K562 (cell line): ENCODE data around the gene SCAMP3. TPM values are rescaled to one million over a fixed set of nuclear protein-coding genes. Genes with fewer than 3 reads are reported as not detected.

Experiments used
- CREB1 ChIP-seq, 2 experiments: sonication (generic) in 1 of 2; formaldehyde crosslinking in 1 of 2; IDR thresholded peaks; 2 replicates each; pipeline versions ENCODE4 v1.6.1 to v1.8.0; 2012 to 2022; ENCODE audit warnings: inconsistent platforms in 1 of 2, mild to moderate bottlenecking in 1 of 2, missing genetic modification reagents in 1 of 2, moderate library complexity in 1 of 2
- CSDE1 ChIP-seq, 2 experiments: fragments of 450-650 bp; IDR thresholded peaks; 2 replicates each; pipeline ENCODE4 v1.6.1; 2016; ENCODE audit warnings: mild to moderate bottlenecking in 1 of 2
- E2F5 ChIP-seq: sonication (generic); formaldehyde crosslinking; IDR thresholded peaks from 2 replicates; pipeline ENCODE4 v1.8.0; 2022; ENCODE audit warnings: mild to moderate bottlenecking, missing genetic modification reagents
- EWSR1 ChIP-seq: fragments of 450-650 bp; IDR thresholded peaks from 2 replicates; pipeline ENCODE4 v1.6.1; 2018; ENCODE audit warnings: borderline replicate concordance, mild to moderate bottlenecking, low read depth, moderate library complexity; ENCODE audit not compliant: partially characterized antibody
- NCOA1 ChIP-seq: fragments of 450-650 bp; IDR thresholded peaks from 2 replicates; pipeline ENCODE4 v1.6.1; 2016; ENCODE audit warnings: low read depth
- PPARD ChIP-seq: fragments of 250-450 bp; sonication (Bioruptor Pico); IDR thresholded peaks from 2 replicates; pipeline ENCODE4 v1.8.0; 2022; ENCODE audit warnings: inconsistent platforms, mild to moderate bottlenecking, moderate library complexity
- RBFOX2 ChIP-seq: fragments of 200-400 bp; formaldehyde crosslinking; IDR thresholded peaks from 2 replicates; pipeline ENCODE4 v1.6.1; 2017; ENCODE audit warnings: low read depth, mild to moderate bottlenecking, low read length, moderate library complexity
- RERE ChIP-seq: sonication (generic); formaldehyde crosslinking; IDR thresholded peaks from 2 replicates; pipeline ENCODE4 v1.8.0; 2023; ENCODE audit warnings: missing genetic modification reagents, mild to moderate bottlenecking, borderline replicate concordance
- SIN3A ChIP-seq, 2 experiments: fragments of 150-350 bp in 1 of 2; IDR thresholded peaks; 2 replicates each; pipeline ENCODE4 v1.6.1; 2011 to 2016; ENCODE audit warnings: borderline replicate concordance in 2 of 2, low read depth in 2 of 2, low read length in 2 of 2, mild to moderate bottlenecking in 2 of 2, moderate library complexity in 2 of 2; ENCODE audit not compliant: control insufficient read depth in 1 of 2
- SMAD4 ChIP-seq: fragments of 250-450 bp; sonication (Bioruptor Pico); conservative IDR thresholded peaks from 2 replicates; pipeline ENCODE4 v1.8.0; 2021; ENCODE audit warnings: inconsistent platforms, mild to moderate bottlenecking, moderate library complexity
- TAF9B ChIP-seq: fragments of 450-650 bp; IDR thresholded peaks from 2 replicates; pipeline ENCODE4 v1.6.1; 2018; ENCODE audit warnings: mild to moderate bottlenecking; ENCODE audit not compliant: partially characterized antibody
- TOE1 ChIP-seq, 2 experiments: fragments of 450-650 bp in 1 of 2; sonication (generic) in 1 of 2; formaldehyde crosslinking in 1 of 2; IDR thresholded peaks; 2 replicates each; pipeline versions ENCODE4 v1.7.1 to v1.8.0; 2016 to 2022; ENCODE audit warnings: borderline replicate concordance in 2 of 2, mild to moderate bottlenecking in 2 of 2, antibody characterized with exemption in 1 of 2, inconsistent platforms in 1 of 2, low read depth in 1 of 2, missing genetic modification reagents in 1 of 2, moderate library complexity in 1 of 2
- ZNF12 ChIP-seq: sonication (generic); formaldehyde crosslinking; IDR thresholded peaks from 2 replicates; pipeline ENCODE4 v1.4.0; 2020; ENCODE audit warnings: mild to moderate bottlenecking, missing genetic modification reagents
- ZNF764 ChIP-seq: fragments of 250-450 bp; sonication (Bioruptor Pico); IDR thresholded peaks from 2 replicates; pipeline ENCODE4 v1.4.0; 2020; ENCODE audit warnings: low read depth, mild to moderate bottlenecking, moderate library complexity
- polyA plus RNA-seq, 8 experiments: library from polyadenylated mRNA; depleted of rRNA in 4 of 8; stranded (reverse) in 5 of 8; unstranded in 3 of 8; fragments of >200 nt; fragmentation: Nextera tagmentation in 2 of 8; fragmentation: Illumina TruSeq in 1 of 8; extraction: Ambion mirVana in 2 of 8; extraction: Trizol in 1 of 8; gene quantifications; 2 replicates each; pipeline versions ENCODE4 v1.2.1 to v1.2.3, GENCODE V29; 2011 to 2014; ENCODE audit warnings: inconsistent platforms in 1 of 8, missing spikeins in 1 of 8
- total RNA-seq, 7 experiments: library from RNA; depleted of rRNA in 6 of 7; stranded (reverse); fragments of >200 nt in 6 of 7; fragmentation: Illumina TruSeq in 2 of 7; extraction: Trizol in 2 of 7; gene quantifications; 2 replicates each; pipeline versions ENCODE4 v1.2.1 to v1.2.3, GENCODE V29; 2011 to 2021; ENCODE audit warnings: low replicate concordance in 1 of 7
- TF ChIP-seq, protein P1 (sequence below): sonication (generic); formaldehyde crosslinking; IDR thresholded peaks from 2 replicates; pipeline ENCODE4 v1.8.0; 2022; ENCODE audit warnings: missing genetic modification reagents, mild to moderate bottlenecking, moderate library complexity, borderline replicate concordance
- TF ChIP-seq, protein P2 (sequence below), 2 experiments: fragments of 450-650 bp; conservative IDR thresholded peaks; 2 replicates each; pipeline ENCODE4 v1.6.1; 2017; ENCODE audit warnings: mild to moderate bottlenecking in 2 of 2, moderate library complexity in 2 of 2

The SCAMP3 gene
- total and polyA plus RNA-seq, 9 of the 15 experiments (the other 6 are each of a cell fraction or from before 2014, with no cell fraction given): 14.2 to 131 (median 86.1) TPM

DNA sequence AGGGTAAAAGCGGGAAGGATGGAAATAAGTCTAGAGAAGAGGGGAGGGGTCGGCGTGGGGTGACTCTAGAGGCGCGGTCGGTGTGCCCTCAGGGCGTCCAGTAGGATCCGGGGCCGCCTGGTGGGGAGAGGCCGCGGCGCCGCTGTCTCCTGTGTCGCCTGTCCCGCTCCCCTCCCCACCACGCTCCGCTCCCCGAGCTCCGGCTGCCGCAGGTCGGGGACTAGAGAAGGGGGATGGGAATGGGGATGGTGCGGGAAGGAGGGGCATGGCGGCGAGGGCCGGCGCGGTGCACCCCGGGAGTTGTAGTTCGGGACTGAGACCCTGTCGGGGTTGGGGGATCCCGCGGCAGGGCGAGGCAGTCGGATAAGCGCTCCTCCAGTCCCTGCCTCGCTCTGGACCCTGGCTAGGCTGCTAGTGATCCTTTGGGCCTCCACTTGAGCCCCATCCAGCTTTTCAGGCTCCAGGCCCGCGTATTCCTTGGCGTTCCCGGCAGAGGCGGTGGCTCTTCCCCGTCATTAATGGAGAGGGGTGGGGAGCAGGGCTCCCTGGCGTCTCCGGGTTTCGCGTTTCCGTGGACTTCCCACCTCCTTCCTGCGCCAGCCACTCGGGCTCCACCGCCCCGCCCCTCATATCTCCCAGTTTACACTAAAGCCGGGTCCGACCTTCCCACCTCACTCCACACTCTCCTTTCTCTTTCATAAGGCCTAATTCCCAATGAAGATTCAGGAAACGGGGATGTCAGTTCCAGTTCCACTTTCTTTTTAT is 6.7 kb downstream of the SCAMP3 start, which contains the start of gene ENTREP3 (continued):
- TF ChIP-seq RBFOX2 (peak; percentile 85), EWSR1 (no peak), E2F5 (no peak), TOE1 (IDR thresholded peaks at IDR 0.05; ENCODE audit: borderline replicate concordance) (peak; percentile 55; the same call in 1 of the 2 replicates), TOE1 (CRISPR knock-in tag; IDR thresholded peaks at IDR 0.05; ENCODE audit: borderline replicate concordance, low read depth) (no peak), NCOA1 (no peak), CSDE1 (IDR thresholded peaks at IDR 0.05) (no peak), ZNF764 (CRISPR knock-in tag) (no peak), ZNF12 (no peak), CREB1 (IDR thresholded peaks at IDR 0.05) (no peak), CREB1 (CRISPR knock-in tag; IDR thresholded peaks at IDR 0.05) (peak; percentile 63; the same call in 1 of the 2 replicates), SIN3A (IDR thresholded peaks at IDR 0.05; ENCODE audit: borderline replicate concordance in 2 of 2, control insufficient read depth in 1 of 2, low read depth in 2 of 2, low read length in 2 of 2) (peak in 1 of 2 experiments; percentile 59; a peak in 1 of 4 replicates), SMAD4 (CRISPR knock-in tag) (peak; percentile 47; the same call in 1 of the 2 replicates), RERE (no peak), PPARD (no peak), TAF9B (no peak)
- TF ChIP-seq, protein P1, sequence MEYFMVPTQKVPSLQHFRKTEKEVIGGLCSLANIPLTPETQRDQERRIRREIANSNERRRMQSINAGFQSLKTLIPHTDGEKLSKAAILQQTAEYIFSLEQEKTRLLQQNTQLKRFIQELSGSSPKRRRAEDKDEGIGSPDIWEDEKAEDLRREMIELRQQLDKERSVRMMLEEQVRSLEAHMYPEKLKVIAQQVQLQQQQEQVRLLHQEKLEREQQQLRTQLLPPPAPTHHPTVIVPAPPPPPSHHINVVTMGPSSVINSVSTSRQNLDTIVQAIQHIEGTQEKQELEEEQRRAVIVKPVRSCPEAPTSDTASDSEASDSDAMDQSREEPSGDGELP (CRISPR knock-in tag): peak; percentile 78
- TF ChIP-seq, protein P2, sequence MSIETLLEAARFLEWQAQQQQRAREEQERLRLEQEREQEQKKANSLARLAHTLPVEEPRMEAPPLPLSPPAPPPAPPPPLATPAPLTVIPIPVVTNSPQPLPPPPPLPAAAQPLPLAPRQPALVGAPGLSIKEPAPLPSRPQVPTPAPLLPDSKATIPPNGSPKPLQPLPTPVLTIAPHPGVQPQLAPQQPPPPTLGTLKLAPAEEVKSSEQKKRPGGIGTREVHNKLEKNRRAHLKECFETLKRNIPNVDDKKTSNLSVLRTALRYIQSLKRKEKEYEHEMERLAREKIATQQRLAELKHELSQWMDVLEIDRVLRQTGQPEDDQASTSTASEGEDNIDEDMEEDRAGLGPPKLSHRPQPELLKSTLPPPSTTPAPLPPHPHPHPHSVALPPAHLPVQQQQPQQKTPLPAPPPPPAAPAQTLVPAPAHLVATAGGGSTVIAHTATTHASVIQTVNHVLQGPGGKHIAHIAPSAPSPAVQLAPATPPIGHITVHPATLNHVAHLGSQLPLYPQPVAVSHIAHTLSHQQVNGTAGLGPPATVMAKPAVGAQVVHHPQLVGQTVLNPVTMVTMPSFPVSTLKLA (conservative IDR thresholded peaks at IDR 0.05): peak in 1 of 2 experiments; percentile 85; a peak in 2 of 4 replicates
